WI38 (cell line): Measurements from ENCODE around the gene SREBF1.

Experiments used
- H3K4me3 ChIP-seq: 2 replicates; pipeline ENCODE4 v1.5.1; 2011; ENCODE audit warnings: low read depth, mild to moderate bottlenecking, control low read depth, low read length
- TF ChIP-seq, protein P1 (sequence below): IDR thresholded peaks from 2 replicates; pipeline ENCODE4 v1.5.1; 2012; ENCODE audit warnings: low read depth, mild to moderate bottlenecking, control low read depth, low read length

Gene SREBF1

DNA sequence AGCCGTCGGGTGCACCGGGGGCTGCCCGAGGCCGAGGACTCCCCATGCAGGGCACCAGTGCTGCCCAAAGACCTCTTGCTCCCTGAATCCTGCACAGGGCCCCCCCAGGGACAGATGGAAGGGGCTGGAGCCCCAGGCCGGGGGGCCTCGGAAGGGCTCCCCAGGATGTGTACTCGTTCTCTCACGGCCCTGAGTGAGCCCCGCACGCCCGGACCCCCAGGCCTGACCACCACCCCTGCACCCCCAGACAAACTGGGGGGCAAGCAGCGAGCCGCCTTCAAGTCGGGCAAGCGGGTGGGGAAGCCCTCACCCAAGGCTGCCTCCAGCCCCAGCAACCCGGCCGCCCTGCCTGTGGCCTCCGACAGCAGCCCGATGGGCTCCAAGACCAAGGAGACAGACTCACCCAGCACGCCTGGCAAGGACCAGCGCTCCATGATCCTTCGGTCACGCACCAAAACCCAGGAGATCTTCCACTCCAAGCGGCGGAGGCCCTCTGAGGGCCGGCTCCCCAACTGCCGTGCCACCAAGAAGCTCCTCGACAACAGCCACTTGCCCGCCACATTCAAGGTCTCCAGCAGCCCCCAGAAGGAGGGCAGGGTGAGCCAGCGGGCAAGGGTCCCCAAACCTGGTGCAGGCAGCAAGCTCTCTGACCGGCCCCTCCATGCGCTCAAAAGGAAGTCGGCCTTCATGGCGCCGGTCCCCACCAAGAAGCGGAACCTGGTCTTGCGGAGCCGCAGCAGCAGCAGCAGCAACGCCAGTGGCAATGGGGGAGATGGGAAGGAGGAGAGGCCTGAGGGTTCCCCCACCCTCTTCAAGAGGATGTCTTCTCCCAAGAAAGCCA is 40.6 kb downstream of the SREBF1 start:
- H3K4me3 ChIP-seq = no peak overlapping the region
- TF ChIP-seq, protein P1, sequence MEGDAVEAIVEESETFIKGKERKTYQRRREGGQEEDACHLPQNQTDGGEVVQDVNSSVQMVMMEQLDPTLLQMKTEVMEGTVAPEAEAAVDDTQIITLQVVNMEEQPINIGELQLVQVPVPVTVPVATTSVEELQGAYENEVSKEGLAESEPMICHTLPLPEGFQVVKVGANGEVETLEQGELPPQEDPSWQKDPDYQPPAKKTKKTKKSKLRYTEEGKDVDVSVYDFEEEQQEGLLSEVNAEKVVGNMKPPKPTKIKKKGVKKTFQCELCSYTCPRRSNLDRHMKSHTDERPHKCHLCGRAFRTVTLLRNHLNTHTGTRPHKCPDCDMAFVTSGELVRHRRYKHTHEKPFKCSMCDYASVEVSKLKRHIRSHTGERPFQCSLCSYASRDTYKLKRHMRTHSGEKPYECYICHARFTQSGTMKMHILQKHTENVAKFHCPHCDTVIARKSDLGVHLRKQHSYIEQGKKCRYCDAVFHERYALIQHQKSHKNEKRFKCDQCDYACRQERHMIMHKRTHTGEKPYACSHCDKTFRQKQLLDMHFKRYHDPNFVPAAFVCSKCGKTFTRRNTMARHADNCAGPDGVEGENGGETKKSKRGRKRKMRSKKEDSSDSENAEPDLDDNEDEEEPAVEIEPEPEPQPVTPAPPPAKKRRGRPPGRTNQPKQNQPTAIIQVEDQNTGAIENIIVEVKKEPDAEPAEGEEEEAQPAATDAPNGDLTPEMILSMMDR = no peak

- no peak overlapping the region for H3K4me3 ChIP-seq
- TF ChIP-seq, protein P1 = no peak
These were observed 41.5 kb downstream of the SREBF1 start for GRCh38 chr17:17795296-17795695.

- TF ChIP-seq, protein P1 = no peak
- H3K4me3 ChIP-seq = no peak overlapping the region
These were observed 42.4 kb downstream of the SREBF1 start for GRCh38 chr17:17794382-17794781.

- H3K4me3 ChIP-seq = no peak overlapping the region
- TF ChIP-seq, protein P1 = no peak
These were observed 43.2 kb downstream of the SREBF1 start for GRCh38 chr17:17793378-17794214.

GRCh38 chr17:17792551-17793377 is 44.0 kb downstream of the SREBF1 start:
- TF ChIP-seq, protein P1 = no peak
- no peak overlapping the region for H3K4me3 ChIP-seq

GRCh38 chr17:17792037-17792550 is 44.7 kb downstream of the SREBF1 start:
- no peak overlapping the region for H3K4me3 ChIP-seq
- TF ChIP-seq, protein P1 = no peak
